GM18868 (cell line): ENCODE results near the gene TRIM24.
"Not testable (repeated sequence)": the region's sequence is repeated elsewhere in the genome, so short reads cannot be mapped to it uniquely, and the experiment has no call there.

Experiments used
- ATAC-seq: cut with Tn5 transposase; IDR thresholded peaks from one replicate; pipeline ENCODE4 v1.9.1; 2021; ENCODE audit warnings: mild to moderate bottlenecking, moderate library complexity; ENCODE audit not compliant: unreplicated experiment

The TRIM24 gene

GRCh38 chr7:138491612-138492386 lies 31.7 kb downstream of the TRIM24 start:
- ATAC-seq = no peak

GRCh38 chr7:138492423-138492822 lies 32.4 kb downstream of the TRIM24 start:
- no peak for ATAC-seq

GRCh38 chr7:138493535-138493934 lies 33.5 kb downstream of the TRIM24 start:
- no peak for ATAC-seq

GRCh38 chr7:138495485-138495884 lies 35.4 kb downstream of the TRIM24 start:
- ATAC-seq = no peak

GRCh38 chr7:138499340-138499739 lies 39.3 kb downstream of the TRIM24 start:
- ATAC-seq = no peak

- not testable (repeated sequence) for ATAC-seq
Measured at GRCh38 chr7:138500303-138500702, 40.2 kb downstream of the TRIM24 start.

- ATAC-seq = no peak
Measured at GRCh38 chr7:138500892-138501291, 40.8 kb downstream of the TRIM24 start.

- ATAC-seq = no peak
Measured at GRCh38 chr7:138502023-138502767, 42.1 kb downstream of the TRIM24 start.

GRCh38 chr7:138505361-138505873 lies 45.4 kb downstream of the TRIM24 start:
- no peak for ATAC-seq

GRCh38 chr7:138506764-138507163 lies 46.7 kb downstream of the TRIM24 start:
- no peak for ATAC-seq

GRCh38 chr7:138510003-138510402 lies 49.9 kb downstream of the TRIM24 start:
- ATAC-seq = no peak

GRCh38 chr7:138512092-138512858 lies 52.2 kb downstream of the TRIM24 start:
- ATAC-seq = no peak

GRCh38 chr7:138512885-138513284 lies 52.8 kb downstream of the TRIM24 start:
- ATAC-seq = no peak

- no peak for ATAC-seq
Measured at GRCh38 chr7:138513344-138513871, 53.3 kb downstream of the TRIM24 start.

- ATAC-seq = no peak
Measured at GRCh38 chr7:138514044-138514443, 54.0 kb downstream of the TRIM24 start.

GRCh38 chr7:138515001-138515528 lies 55.0 kb downstream of the TRIM24 start:
- ATAC-seq = peak; percentile 93

GRCh38 chr7:138519061-138519798 lies 59.2 kb downstream of the TRIM24 start:
- ATAC-seq = no peak

GRCh38 chr7:138520742-138521141 lies 60.7 kb downstream of the TRIM24 start:
- no peak for ATAC-seq

GRCh38 chr7:138521837-138522461 lies 61.9 kb downstream of the TRIM24 start:
- no peak for ATAC-seq

GRCh38 chr7:138524259-138524658 lies 64.2 kb downstream of the TRIM24 start:
- no peak for ATAC-seq
